Measurements from ENCODE around the gene TRIP13. TPM values are rescaled to one million over a fixed set of nuclear protein-coding genes. Genes with fewer than 3 reads are reported as not detected.

Gene TRIP13
- total and polyA plus RNA-seq, 2 experiments from 2014 or later, result 10.4 to 12.4 TPM

- no peak for DNase-seq (ENCODE audit: low read depth in 1 of 2, low spot score in 1 of 2)
- Histone ChIP-seq H3K36me3 (no peaks in the 10 kb centered on the region), H3K9me3 (ENCODE audit: low read depth) (no peaks in the 10 kb centered on the region), H3K4me1 (ENCODE audit: low read depth) (peaks cover 5% of the 10 kb centered on the region), H3K4me3 (no peak overlapping the region), H3K27me3 (no peaks in the 10 kb centered on the region), H3K27ac (no peak overlapping the region)
- TF ChIP-seq CTCF (IDR thresholded peaks at IDR 0.05; ENCODE audit: low read depth, low read length), result no peak
These were observed 67.9 kb downstream of the TRIP13 start for GRCh38 chr5:960551-960950.

GRCh38 chr5:961002-961710 is 68.5 kb downstream of the TRIP13 start:
- Histone ChIP-seq H3K27me3 (no peaks in the 10 kb centered on the region), H3K9me3 (ENCODE audit: low read depth) (no peaks in the 10 kb centered on the region), H3K4me3 (no peak overlapping the region), H3K27ac (no peak overlapping the region), H3K4me1 (ENCODE audit: low read depth) (peaks cover 5% of the 10 kb centered on the region), H3K36me3 (no peaks in the 10 kb centered on the region)
- no peak for DNase-seq (ENCODE audit: low read depth in 1 of 2, low spot score in 1 of 2)
- TF ChIP-seq CTCF (IDR thresholded peaks at IDR 0.05; ENCODE audit: low read depth, low read length), result no peak

DNA sequence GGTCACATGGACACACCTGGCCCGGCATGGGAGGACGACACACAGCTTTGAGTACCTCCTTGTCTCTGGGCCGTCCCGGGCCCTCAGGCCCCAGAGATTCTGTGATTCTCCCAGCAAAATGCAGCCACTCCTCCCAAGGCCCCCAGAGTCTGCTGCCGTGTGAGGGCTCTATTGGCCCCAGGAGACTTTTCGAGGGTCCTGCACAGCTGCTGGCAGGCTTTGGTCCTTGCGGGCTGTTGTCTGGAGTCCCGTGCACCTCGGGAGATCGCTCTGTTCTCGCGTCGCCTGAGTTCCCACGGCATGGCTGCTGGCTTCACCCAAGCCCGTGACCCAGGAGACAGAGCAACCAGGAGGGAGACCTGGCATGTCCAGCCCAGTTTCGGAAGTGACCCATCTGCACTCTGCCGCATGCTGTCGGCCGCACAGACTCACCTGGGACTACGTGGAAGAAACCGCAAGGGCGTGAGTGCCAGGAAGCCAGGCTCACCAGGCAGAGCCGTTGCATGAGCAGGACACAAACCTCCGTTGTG is 69.1 kb downstream of the TRIP13 start:
- no peak for DNase-seq (ENCODE audit: low read depth in 1 of 2, low spot score in 1 of 2)

GRCh38 chr5:962386-962785 is 69.7 kb downstream of the TRIP13 start:
- Histone ChIP-seq H3K36me3 (no peaks in the 10 kb centered on the region), H3K27me3 (no peaks in the 10 kb centered on the region), H3K9me3 (ENCODE audit: low read depth) (no peaks in the 10 kb centered on the region), H3K27ac (no peak overlapping the region), H3K4me3 (no peak overlapping the region), H3K4me1 (ENCODE audit: low read depth) (no peaks in the 10 kb centered on the region)
- TF ChIP-seq CTCF (IDR thresholded peaks at IDR 0.05; ENCODE audit: low read depth, low read length), result no peak
- no peak for DNase-seq (ENCODE audit: low read depth in 1 of 2, low spot score in 1 of 2)

More for the DNA sequence above, 69.1 kb downstream of the TRIP13 start:
- no peaks in the 10 kb centered on the region for H3K36me3 ChIP-seq
- H3K27me3 ChIP-seq, result no peaks in the 10 kb centered on the region
- no peak overlapping the region for H3K27ac ChIP-seq
- H3K4me1 ChIP-seq (ENCODE audit: low read depth), result peaks cover 1% of the 10 kb centered on the region
- no peaks in the 10 kb centered on the region for H3K9me3 ChIP-seq (ENCODE audit: low read depth)
- H3K4me3 ChIP-seq, result no peak overlapping the region
- TF ChIP-seq CTCF (IDR thresholded peaks at IDR 0.05; ENCODE audit: low read depth, low read length), result no peak

- no peaks in the 10 kb centered on the region for H3K27me3 ChIP-seq
These were observed 70.1 kb downstream of the TRIP13 start for GRCh38 chr5:962801-963200.

More at GRCh38 chr5:962801-963200, 70.1 kb downstream of the TRIP13 start:
- Histone ChIP-seq H3K9me3 (ENCODE audit: low read depth) (no peaks in the 10 kb centered on the region), H3K27ac (no peak overlapping the region), H3K4me3 (no peak overlapping the region), H3K36me3 (no peaks in the 10 kb centered on the region), H3K4me1 (ENCODE audit: low read depth) (no peaks in the 10 kb centered on the region)
- no peak for TF ChIP-seq CTCF (IDR thresholded peaks at IDR 0.05; ENCODE audit: low read depth, low read length)
- no peak for DNase-seq (ENCODE audit: low read depth in 1 of 2, low spot score in 1 of 2)

Data from cardiac muscle cell (in vitro differentiated cells and primary cell).